Subcutaneous abdominal adipose tissue (tissue), 5 donors: ENCODE results near the gene ACAA2.

Experiments used
- H3K27ac ChIP-seq: one replicate; pipeline ENCODE4 v1.7.0; 2013; ENCODE audit warnings: low read depth, mild to moderate bottlenecking, inconsistent platforms, low read length, moderate library complexity
- H3K27me3 ChIP-seq, 5 donors: one replicate each; pipeline ENCODE4 v1.7.0; 2013; ENCODE audit warnings: low read length in 5 of 5, inconsistent platforms in 1 of 5; ENCODE audit not compliant: control insufficient read depth in 5 of 5, insufficient read depth in 4 of 5
- H3K36me3 ChIP-seq, 5 donors: one replicate each; pipeline ENCODE4 v1.7.0; 2013; ENCODE audit warnings: low read length in 5 of 5; ENCODE audit not compliant: control insufficient read depth in 5 of 5, insufficient read depth in 5 of 5
- H3K4me1 ChIP-seq, 5 donors: one replicate each; pipeline ENCODE4 v1.7.0; 2013; ENCODE audit warnings: low read length in 5 of 5, mild to moderate bottlenecking in 3 of 5, moderate library complexity in 1 of 5; ENCODE audit not compliant: control insufficient read depth in 5 of 5, insufficient read depth in 5 of 5
- H3K4me3 ChIP-seq, 5 donors: one replicate each; pipeline ENCODE4 v1.7.0; 2013; ENCODE audit warnings: low read length in 5 of 5, low read depth in 1 of 5
- H3K9ac ChIP-seq, 5 donors: one replicate each; pipeline ENCODE4 v1.7.0; 2013; ENCODE audit warnings: low read length in 5 of 5, mild to moderate bottlenecking in 4 of 5, moderate library complexity in 3 of 5
- H3K9me3 ChIP-seq, 5 donors: one replicate each; pipeline ENCODE4 v1.7.0; 2013; ENCODE audit warnings: low read length in 5 of 5; ENCODE audit not compliant: control insufficient read depth in 5 of 5
- donor health status: healthy.
- donor health status: healthy.
- donor health status: healthy.
- donor health status: healthy.
- donor health status: healthy.

Gene ACAA2

DNA sequence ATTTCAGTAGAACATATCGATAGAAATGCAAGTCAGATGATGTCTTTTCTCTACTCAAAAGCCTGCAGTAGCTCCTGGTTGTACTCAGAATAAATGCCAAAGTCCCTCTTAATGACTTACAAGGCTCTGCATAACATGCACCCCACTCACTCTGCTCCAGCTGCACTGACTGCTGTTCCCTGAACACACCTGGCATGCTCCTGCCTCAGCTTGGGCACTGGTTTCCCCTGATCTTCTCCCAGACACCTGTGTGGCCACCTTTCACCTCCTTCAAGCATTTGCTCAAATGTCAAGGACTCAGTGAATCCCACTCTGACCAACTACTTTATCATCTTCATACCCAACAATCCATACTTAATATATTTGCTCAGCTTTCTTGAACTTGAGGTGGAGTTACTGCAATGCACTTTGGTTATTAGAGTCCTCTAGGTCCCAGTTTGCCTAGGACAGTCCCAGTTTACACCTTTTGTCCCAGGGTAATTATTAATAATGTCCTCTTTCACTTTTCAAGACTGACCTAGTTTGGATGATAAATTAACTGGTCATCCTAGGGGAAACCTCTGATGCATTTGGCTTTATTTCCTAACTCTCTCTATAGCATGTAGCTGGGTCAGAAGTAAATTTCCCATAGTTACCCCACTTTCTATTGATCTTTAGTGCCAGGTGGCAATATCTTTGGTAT, 44.1 kb downstream of the ACAA2 start:
- H3K27ac ChIP-seq: no peak overlapping the region
- no peak overlapping the region for H3K9ac ChIP-seq
- H3K27me3 ChIP-seq: no peaks in the 10 kb centered on the region
- H3K9me3 ChIP-seq: no peaks in the 10 kb centered on the region
- no peaks in the 10 kb centered on the region for H3K36me3 ChIP-seq
- H3K4me1 ChIP-seq: no peaks in the 10 kb centered on the region
- H3K4me3 ChIP-seq: no peak overlapping the region

DNA sequence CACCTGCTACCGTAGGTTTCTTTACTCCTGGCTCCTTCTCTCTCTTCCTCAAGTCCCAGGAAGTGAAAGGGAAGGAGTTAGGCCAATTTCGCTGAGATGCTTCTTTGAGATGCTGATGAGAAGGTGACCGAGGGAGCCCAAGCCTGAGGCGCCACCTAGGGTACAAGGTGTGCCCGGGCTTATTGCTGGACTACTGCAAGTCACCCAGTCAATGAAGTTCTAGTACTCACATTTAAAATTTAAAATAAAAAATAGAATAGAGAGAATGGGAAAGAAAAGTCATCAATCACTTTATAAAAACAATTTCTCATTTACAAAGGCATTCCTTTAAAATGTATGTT, 45.3 kb downstream of the ACAA2 start:
- Histone ChIP-seq H3K4me3 (no peak overlapping the region), H3K4me1 (no peaks in the 10 kb centered on the region), H3K9me3 (no peaks in the 10 kb centered on the region), H3K9ac (no peak overlapping the region), H3K36me3 (no peaks in the 10 kb centered on the region), H3K27me3 (no peaks in the 10 kb centered on the region), H3K27ac (no peak overlapping the region)

GRCh38 chr18:49767111-49768050, 46.0 kb downstream of the ACAA2 start:
- no peaks in the 10 kb centered on the region for H3K27me3 ChIP-seq
- no peak overlapping the region for H3K4me3 ChIP-seq
- H3K9ac ChIP-seq: no peak overlapping the region
- no peaks in the 10 kb centered on the region for H3K9me3 ChIP-seq
- H3K4me1 ChIP-seq: no peaks in the 10 kb centered on the region
- no peaks in the 10 kb centered on the region for H3K36me3 ChIP-seq
- H3K27ac ChIP-seq: no peak overlapping the region

- no peak overlapping the region for H3K4me3 ChIP-seq
- no peak overlapping the region for H3K27ac ChIP-seq
- no peak overlapping the region for H3K9ac ChIP-seq
- H3K27me3 ChIP-seq: no peaks in the 10 kb centered on the region
- no peaks in the 10 kb centered on the region for H3K9me3 ChIP-seq
- no peaks in the 10 kb centered on the region for H3K4me1 ChIP-seq
- H3K36me3 ChIP-seq: no peaks in the 10 kb centered on the region
Observed at GRCh38 chr18:49766646-49767045, 46.7 kb downstream of the ACAA2 start.

GRCh38 chr18:49764032-49764431, 49.3 kb downstream of the ACAA2 start:
- H3K27me3 ChIP-seq: peaks cover 0 to 4% (median 1%) of the 10 kb centered on the region in 5 donors
- H3K4me3 ChIP-seq: no peak overlapping the region
- H3K4me1 ChIP-seq: no peaks in the 10 kb centered on the region
- no peak overlapping the region for H3K9ac ChIP-seq
- H3K9me3 ChIP-seq: no peaks in the 10 kb centered on the region
- H3K36me3 ChIP-seq: no peaks in the 10 kb centered on the region
- no peak overlapping the region for H3K27ac ChIP-seq

- Histone ChIP-seq H3K4me3 (no peak overlapping the region), H3K4me1 (no peaks in the 10 kb centered on the region), H3K27me3 (peaks cover 0 to 6% (median 3%) of the 10 kb centered on the region in 5 donors), H3K36me3 (no peaks in the 10 kb centered on the region), H3K9me3 (no peaks in the 10 kb centered on the region), H3K27ac (no peak overlapping the region), H3K9ac (no peak overlapping the region)
Observed at GRCh38 chr18:49763590-49763989, 49.7 kb downstream of the ACAA2 start.

GRCh38 chr18:49762191-49763077, 50.9 kb downstream of the ACAA2 start:
- Histone ChIP-seq H3K36me3 (no peaks in the 10 kb centered on the region), H3K9ac (no peak overlapping the region), H3K27me3 (peaks cover 0 to 6% (median 3%) of the 10 kb centered on the region in 5 donors), H3K9me3 (no peaks in the 10 kb centered on the region), H3K4me3 (no peak overlapping the region), H3K4me1 (no peaks in the 10 kb centered on the region), H3K27ac (no peak overlapping the region)

GRCh38 chr18:49761771-49762170, 51.6 kb downstream of the ACAA2 start:
- peaks cover 0 to 6% (median 3%) of the 10 kb centered on the region in 5 donors for H3K27me3 ChIP-seq
- H3K9ac ChIP-seq: no peak overlapping the region
- H3K4me3 ChIP-seq: no peak overlapping the region
- no peaks in the 10 kb centered on the region for H3K4me1 ChIP-seq
- no peaks in the 10 kb centered on the region for H3K36me3 ChIP-seq
- no peak overlapping the region for H3K27ac ChIP-seq
- H3K9me3 ChIP-seq: no peaks in the 10 kb centered on the region

- Histone ChIP-seq H3K4me1 (no peaks in the 10 kb centered on the region), H3K9ac (no peak overlapping the region), H3K27ac (no peak overlapping the region), H3K27me3 (peaks cover 0 to 6% (median 3%) of the 10 kb centered on the region in 5 donors), H3K4me3 (no peak overlapping the region), H3K9me3 (peaks cover 0 to 2% (median 0%) of the 10 kb centered on the region in 5 donors), H3K36me3 (no peaks in the 10 kb centered on the region)
Observed at GRCh38 chr18:49758263-49758610, 55.1 kb downstream of the ACAA2 start.
